Duodenal mucosa (tissue), 2 donors: ENCODE data around the gene AKR1C1.
"Not testable (repeated sequence)": the region's sequence is repeated elsewhere in the genome, so short reads cannot be mapped to it uniquely, and the experiment has no call there.

Experiments
- H3K27ac ChIP-seq: one replicate; pipeline ENCODE4 v1.7.0; 2013; ENCODE audit warnings: low read depth, low read length
- H3K27me3 ChIP-seq, 2 donors: one replicate each; pipeline ENCODE4 v1.7.0; 2013; ENCODE audit warnings: low read length in 2 of 2, control low read depth in 1 of 2; ENCODE audit not compliant: insufficient read depth in 2 of 2, control insufficient read depth in 1 of 2
- H3K36me3 ChIP-seq, 2 donors: one replicate each; pipeline ENCODE4 v1.7.0; 2013; ENCODE audit warnings: low read length in 2 of 2, control low read depth in 1 of 2; ENCODE audit not compliant: insufficient read depth in 2 of 2, control insufficient read depth in 1 of 2
- H3K4me1 ChIP-seq, 2 donors: one replicate each; pipeline ENCODE4 v1.7.0; 2013; ENCODE audit warnings: low read length in 2 of 2, control low read depth in 1 of 2; ENCODE audit not compliant: insufficient read depth in 2 of 2, control insufficient read depth in 1 of 2
- H3K4me3 ChIP-seq, 2 donors: one replicate each; pipeline ENCODE4 v1.7.0; 2013; ENCODE audit warnings: low read length in 2 of 2, low read depth in 1 of 2
- H3K9ac ChIP-seq, 2 donors: one replicate each; pipeline ENCODE4 v1.7.0; 2013; ENCODE audit warnings: low read length in 2 of 2, low read depth in 1 of 2
- H3K9me3 ChIP-seq, 2 donors: one replicate each; pipeline ENCODE4 v1.7.0; 2013; ENCODE audit warnings: low read length in 2 of 2, control low read depth in 1 of 2; ENCODE audit not compliant: control insufficient read depth in 1 of 2

The AKR1C1 gene

DNA sequence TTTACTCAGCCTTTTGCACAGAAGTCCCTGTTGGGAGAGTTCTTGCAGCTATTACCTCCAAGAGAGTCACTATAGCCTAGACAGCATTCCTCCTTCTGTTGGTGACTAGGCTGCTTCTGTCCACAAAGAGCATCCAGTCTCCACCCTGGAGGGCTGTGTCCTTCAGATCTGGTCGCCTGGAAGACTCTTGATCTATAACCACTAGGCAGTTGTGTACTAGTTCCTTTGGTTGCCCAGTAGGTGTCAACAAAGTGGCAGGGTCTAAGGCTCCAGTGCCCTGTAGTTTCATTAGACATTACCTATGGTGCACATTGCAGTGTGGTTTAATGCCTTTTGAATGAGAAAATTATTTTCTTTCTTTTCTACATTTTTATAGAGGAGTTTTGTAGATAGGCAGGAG lies 51.7 kb downstream of the AKR1C1 start:
- Histone ChIP-seq H3K9ac (no peak overlapping the region), H3K36me3 (no peaks in the 10 kb centered on the region), H3K27me3 (no peaks in the 10 kb centered on the region), H3K4me3 (no peak overlapping the region), H3K27ac (no peak overlapping the region), H3K4me1 (peaks cover 3 to 4% of the 10 kb centered on the region in 2 donors), H3K9me3 (no peaks in the 10 kb centered on the region)

DNA sequence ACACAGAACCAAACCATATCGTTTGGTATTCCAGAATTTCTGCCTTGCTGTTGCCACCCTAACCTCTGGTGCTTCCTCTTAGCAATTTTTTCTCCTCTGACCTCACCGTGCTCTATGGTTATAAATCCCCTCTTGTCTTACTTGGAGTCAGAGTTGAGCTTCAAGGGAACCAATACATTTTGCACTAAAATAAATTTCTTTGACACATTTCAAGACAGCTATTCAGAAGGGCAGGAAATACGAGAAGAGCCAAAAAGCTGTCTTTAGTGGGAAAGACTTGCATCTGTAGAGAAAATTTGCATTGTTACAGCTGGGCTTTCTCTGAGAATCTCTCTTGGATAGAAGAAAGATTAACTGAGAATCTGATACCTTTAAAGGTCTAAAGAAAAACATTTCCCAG lies 54.9 kb downstream of the AKR1C1 start:
- H3K4me3 ChIP-seq: no peak overlapping the region
- peaks cover 16 to 22% of the 10 kb centered on the region in 2 donors for H3K4me1 ChIP-seq
- H3K9me3 ChIP-seq: no peaks in the 10 kb centered on the region
- H3K27me3 ChIP-seq: no peaks in the 10 kb centered on the region
- no peak overlapping the region for H3K27ac ChIP-seq
- H3K9ac ChIP-seq: no peak overlapping the region
- no peaks in the 10 kb centered on the region for H3K36me3 ChIP-seq

DNA sequence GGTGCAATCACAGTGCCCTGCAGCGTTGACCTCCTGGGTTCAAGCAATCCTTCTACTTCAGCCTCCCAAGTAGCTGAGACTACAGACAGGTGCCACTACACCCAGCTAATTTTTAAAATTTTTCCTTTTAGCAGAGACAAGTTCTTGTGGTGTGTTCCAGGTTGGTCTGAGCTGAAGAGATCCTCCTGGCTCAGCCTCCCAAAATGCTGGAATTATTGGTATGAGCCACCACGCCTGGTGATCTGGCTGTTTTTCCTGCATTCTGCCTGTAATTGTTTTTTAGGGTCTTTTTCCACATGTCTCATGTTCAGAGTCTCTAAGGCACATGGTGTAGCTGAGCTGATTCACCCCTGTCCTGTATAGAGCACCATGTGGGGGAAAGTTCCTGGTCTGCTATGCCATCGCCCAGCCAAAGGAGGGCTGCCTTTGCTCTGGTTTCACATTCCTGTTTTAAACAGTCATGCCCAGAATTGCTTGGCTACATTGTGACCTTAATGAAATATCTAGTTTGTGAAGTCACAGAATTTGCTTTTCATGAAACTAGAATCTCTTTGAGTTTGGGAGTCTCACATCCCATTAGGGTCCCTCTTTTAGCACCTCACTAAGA lies 55.6 kb downstream of the AKR1C1 start:
- H3K27ac ChIP-seq, H3K9ac ChIP-seq, H3K27me3 ChIP-seq, H3K36me3 ChIP-seq, H3K4me3 ChIP-seq, H3K9me3 ChIP-seq: not testable (repeated sequence)
- H3K4me1 ChIP-seq: peaks cover 16 to 27% of the 10 kb centered on the region in 2 donors

DNA sequence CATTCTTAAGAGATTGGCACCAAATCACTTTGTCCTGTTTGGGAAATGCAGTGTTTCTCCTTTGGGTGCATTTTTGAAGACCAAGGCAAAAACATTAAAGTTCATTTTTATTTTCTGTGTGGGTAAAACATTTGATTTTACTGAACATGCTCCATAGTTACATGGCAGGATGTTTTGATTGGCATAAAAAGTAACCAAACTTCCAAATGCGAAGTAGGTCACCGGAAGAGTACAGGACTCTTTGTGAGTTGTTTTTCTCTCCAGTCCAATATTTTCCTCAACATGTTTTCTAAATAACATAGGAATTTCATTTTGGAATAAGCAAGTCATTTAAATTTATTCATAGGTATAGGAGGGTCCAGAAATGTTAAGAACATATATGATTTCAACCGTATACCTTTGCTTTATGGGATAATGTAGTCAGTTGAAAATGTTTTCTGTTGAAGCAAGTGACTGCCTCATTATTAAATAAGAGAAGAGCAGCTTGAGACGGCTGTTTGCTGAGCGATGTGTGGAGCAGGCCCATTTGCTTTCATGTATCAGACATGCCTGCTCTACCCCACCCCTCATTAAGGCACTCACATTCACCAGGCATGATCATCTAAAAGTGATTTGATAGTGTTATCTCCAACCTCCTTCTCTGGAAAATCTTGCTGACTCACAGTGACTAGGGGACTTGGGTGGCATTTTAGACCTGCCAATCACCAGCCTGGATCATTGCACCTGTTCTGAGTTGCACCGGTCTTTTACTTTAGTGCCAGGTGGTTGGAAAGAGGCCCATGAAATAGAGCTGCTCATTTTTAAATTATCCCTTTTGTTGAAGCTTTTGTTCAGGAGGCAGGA lies 56.8 kb downstream of the AKR1C1 start:
- not testable (repeated sequence) for H3K9ac ChIP-seq, H3K36me3 ChIP-seq, H3K27me3 ChIP-seq, H3K4me3 ChIP-seq, H3K9me3 ChIP-seq, H3K27ac ChIP-seq
- H3K4me1 ChIP-seq: peaks cover 24 to 31% of the 10 kb centered on the region in 2 donors

DNA sequence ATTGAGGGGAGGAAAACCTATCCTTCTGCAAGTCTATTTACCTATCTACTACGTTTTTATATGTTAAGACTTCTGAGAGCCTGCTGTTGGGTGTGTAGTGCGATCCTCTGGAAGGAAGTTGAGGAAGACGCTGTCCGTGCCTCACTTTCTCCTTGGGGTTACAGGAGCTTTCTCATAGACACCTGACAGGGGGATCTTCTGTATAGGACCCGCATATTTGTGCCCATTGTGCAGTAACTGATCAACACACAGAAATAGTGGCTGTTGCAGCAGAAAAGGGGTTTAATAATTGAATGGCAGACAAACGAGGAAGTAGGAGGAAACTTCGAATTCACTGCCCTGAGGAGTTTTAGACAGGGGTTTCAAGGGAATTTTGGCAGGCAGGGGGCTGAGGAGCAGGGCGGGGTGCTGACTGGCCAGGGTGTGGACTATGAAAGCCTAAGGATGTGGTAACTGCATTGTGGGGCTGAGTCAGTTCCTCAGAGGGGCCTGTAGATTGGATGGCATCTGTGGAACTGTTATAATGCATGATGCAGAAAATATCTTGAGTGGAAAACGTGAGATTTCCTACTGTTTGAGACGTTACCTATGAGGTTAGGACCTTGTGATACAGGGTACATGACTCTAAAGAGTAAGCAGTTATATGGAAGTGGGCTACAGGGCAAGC lies 58.5 kb downstream of the AKR1C1 start:
- not testable (repeated sequence) for H3K9ac ChIP-seq, H3K27me3 ChIP-seq, H3K9me3 ChIP-seq, H3K4me3 ChIP-seq, H3K36me3 ChIP-seq, H3K27ac ChIP-seq
- peaks cover 35 to 41% of the 10 kb centered on the region in 2 donors for H3K4me1 ChIP-seq

DNA sequence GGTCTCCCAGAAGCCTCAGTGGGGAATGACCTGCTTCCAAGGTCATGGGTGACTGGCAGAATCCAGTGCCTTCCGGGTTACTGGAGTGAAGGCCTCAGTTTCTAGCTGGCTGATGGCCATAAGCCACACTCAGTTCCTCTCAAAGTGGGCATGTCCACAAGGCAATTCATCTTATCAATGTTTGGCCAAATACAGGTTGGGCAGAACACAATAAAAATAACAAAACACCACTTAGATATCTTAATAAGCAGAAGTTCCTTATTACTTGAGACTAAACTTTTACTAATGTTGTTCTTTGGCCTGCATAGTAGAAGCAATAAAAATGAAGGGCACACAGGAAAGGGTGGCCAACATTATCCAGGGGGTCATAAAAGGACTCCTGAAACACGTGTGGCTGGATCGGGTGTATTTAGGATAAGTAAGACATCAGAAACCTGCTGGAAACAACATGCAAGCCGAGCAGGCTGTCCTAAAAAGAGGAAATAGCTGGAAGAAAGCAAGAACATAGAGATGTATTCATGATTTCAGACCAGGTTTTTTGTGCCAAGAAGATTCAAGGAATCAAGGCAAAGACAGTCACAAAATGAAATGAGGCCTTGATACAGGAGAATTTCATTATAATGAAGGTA lies 60.1 kb downstream of the AKR1C1 start:
- H3K36me3 ChIP-seq: no peaks in the 10 kb centered on the region
- H3K9ac ChIP-seq: no peak overlapping the region
- peaks cover 35 to 41% of the 10 kb centered on the region in 2 donors for H3K4me1 ChIP-seq
- no peak overlapping the region for H3K27ac ChIP-seq
- no peak overlapping the region for H3K4me3 ChIP-seq
- no peaks in the 10 kb centered on the region for H3K27me3 ChIP-seq
- H3K9me3 ChIP-seq: no peaks in the 10 kb centered on the region

DNA sequence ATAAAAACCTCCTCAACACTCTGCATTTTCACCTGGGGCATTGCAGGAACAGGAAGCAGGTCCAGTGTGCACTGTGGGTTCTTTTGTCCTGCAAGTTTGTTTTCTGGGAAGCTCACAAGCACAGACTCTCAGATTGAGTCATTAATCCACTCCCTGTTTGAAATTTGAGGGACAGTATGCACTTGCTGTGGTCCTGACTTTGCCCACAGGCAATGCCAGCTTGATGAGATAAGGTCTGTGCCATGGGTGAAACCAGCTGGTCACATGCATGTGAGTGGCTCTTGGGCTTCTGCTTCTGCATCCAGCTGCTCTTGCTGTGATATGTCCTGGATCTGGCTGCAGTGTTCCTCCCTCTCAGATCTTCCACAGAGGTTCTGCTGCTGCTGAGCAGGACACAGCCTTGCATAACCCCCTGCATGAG lies 62.3 kb downstream of the AKR1C1 start:
- not testable (repeated sequence) for H3K27ac ChIP-seq, H3K9ac ChIP-seq

DNA sequence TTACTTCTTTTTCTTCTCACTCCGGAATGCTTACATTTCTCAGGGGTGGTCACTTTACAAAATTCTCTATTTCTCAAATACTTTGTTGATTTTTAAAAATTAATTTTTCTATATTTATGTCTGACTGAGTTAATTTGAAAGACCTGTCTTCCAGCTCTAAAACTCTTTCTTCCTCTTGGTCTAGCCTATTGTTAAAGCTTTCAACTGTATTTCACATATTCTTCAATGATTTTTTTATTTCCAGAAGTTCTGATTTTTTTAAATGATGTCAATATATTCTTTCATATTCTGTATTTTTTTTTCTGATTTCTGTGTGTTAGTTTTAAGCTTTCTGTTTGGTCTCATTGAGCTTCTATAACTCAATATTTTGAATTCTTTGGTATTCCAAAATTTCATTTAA lies 67.8 kb downstream of the AKR1C1 start:
- no peak overlapping the region for H3K4me3 ChIP-seq
- no peak overlapping the region for H3K9ac ChIP-seq
- H3K4me1 ChIP-seq: peaks cover 1 to 5% of the 10 kb centered on the region in 2 donors
- no peaks in the 10 kb centered on the region for H3K36me3 ChIP-seq
- H3K9me3 ChIP-seq: peaks cover 0 to 3% of the 10 kb centered on the region in 2 donors
- H3K27ac ChIP-seq: no peak overlapping the region
- H3K27me3 ChIP-seq: no peaks in the 10 kb centered on the region

More for the DNA sequence above, 62.3 kb downstream of the AKR1C1 start:
- peaks cover 32 to 38% of the 10 kb centered on the region in 2 donors for H3K4me1 ChIP-seq
- not testable (repeated sequence) for H3K27me3 ChIP-seq, H3K36me3 ChIP-seq, H3K4me3 ChIP-seq, H3K9me3 ChIP-seq

DNA sequence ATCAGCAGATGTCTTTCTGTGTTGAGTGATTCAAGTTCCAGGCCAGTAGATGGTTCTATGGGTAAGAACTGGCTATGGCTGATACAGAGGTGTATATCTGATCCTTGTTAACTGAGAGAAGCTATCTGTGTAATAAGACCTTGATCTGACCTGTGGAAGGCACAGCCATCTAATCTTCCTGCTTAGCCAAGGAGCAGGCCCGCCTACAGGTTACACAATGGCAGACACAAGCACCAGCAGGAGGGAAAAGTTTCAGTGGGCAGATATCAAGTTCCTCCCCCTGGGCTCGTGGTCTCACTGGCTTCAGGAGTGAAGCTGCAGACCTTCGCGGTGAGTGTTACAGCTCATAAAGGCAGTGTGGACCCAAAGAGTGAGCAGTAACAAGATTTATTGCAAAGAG lies 68.4 kb downstream of the AKR1C1 start:
- not testable (repeated sequence) for H3K4me3 ChIP-seq

DNA sequence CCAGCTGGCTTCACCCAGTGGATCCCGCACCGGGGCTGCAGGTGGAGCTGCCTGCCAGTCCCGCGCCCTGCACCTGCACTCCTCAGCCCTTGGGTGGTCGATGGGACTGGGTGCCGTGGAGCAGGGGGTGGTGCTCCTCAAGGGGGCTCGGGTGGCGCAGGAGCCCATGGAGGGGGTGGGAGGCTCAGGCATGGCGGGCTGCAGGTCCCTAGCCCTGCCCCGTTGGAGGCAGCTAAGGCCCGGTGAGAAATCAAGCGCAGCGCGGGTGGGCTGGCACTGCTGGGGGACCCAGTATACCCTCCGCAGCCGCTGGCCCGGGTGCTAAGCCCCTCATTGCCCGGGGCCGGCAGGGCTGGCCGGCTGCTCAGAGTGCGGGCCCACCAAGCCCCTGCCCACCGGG lies 69.2 kb downstream of the AKR1C1 start:
- H3K27me3 ChIP-seq, H3K27ac ChIP-seq, H3K9me3 ChIP-seq, H3K36me3 ChIP-seq, H3K4me3 ChIP-seq, H3K9ac ChIP-seq: not testable (repeated sequence)
- H3K4me1 ChIP-seq: peaks cover 11 to 17% of the 10 kb centered on the region in 2 donors

More for the DNA sequence above, 68.4 kb downstream of the AKR1C1 start:
- not testable (repeated sequence) for H3K27me3 ChIP-seq, H3K36me3 ChIP-seq, H3K9ac ChIP-seq, H3K9me3 ChIP-seq, H3K27ac ChIP-seq
- peaks cover 4 to 10% of the 10 kb centered on the region in 2 donors for H3K4me1 ChIP-seq
